GM12878 (cell line): Measurements from ENCODE around the gene ATG9A. TPM values are rescaled to one million over a fixed set of nuclear protein-coding genes. Genes with fewer than 3 reads are reported as not detected.

Source experiments
- ASH2L ChIP-seq: fragments of 300-600, 200-600 bp; sonication (generic); IDR thresholded peaks from 2 replicates; pipeline ENCODE4 v1.6.1; 2017; ENCODE audit warnings: low read depth, mild to moderate bottlenecking, borderline replicate concordance
- ATF7 ChIP-seq: fragments of 450-650 bp; IDR thresholded peaks from 2 replicates; pipeline ENCODE4 v1.6.1; 2016; ENCODE audit warnings: low read depth, mild to moderate bottlenecking
- BCL11A ChIP-seq: IDR thresholded peaks from 2 replicates; pipeline ENCODE4 v1.6.1; 2011; ENCODE audit warnings: low read depth, low read length
- DPF2 ChIP-seq: fragments of 450-650 bp; IDR thresholded peaks from 2 replicates; pipeline ENCODE4 v1.6.1; 2017; ENCODE audit warnings: mild to moderate bottlenecking
- ESRRA ChIP-seq: IDR thresholded peaks from 2 replicates; pipeline ENCODE4 v1.6.1; 2012; ENCODE audit warnings: mild to moderate bottlenecking, low read length, improper control_type of control experiment
- HDGF ChIP-seq: fragments of 450-650 bp; IDR thresholded peaks from 2 replicates; pipeline ENCODE4 v1.6.1; 2016; ENCODE audit warnings: antibody characterized with exemption
- IKZF2 ChIP-seq, 2 experiments: fragments of 450-650 bp; IDR thresholded peaks; 2 replicates each; pipeline ENCODE4 v1.6.1; 2017; ENCODE audit warnings: mild to moderate bottlenecking in 2 of 2, moderate library complexity in 2 of 2
- MEF2B ChIP-seq: fragments of 450-650 bp; IDR thresholded peaks from 2 replicates; pipeline ENCODE4 v1.6.1; 2018; ENCODE audit warnings: mild to moderate bottlenecking, moderate library complexity; ENCODE audit not compliant: partially characterized antibody, poor library complexity, severe bottlenecking
- STAT3 ChIP-seq: IDR thresholded peaks from 2 replicates; pipeline ENCODE4 v1.6.1; 2011; ENCODE audit warnings: low read depth, low read length, improper control_type of control experiment
- WRNIP1 ChIP-seq: IDR thresholded peaks from 2 replicates; pipeline ENCODE4 v1.6.1; 2011; ENCODE audit warnings: low read depth, low read length, improper control_type of control experiment, borderline replicate concordance
- ZNF274 ChIP-seq: IDR thresholded peaks from one replicate; pipeline ENCODE4 v1.8.0; 2011; ENCODE audit not compliant: insufficient read length, insufficient read depth
- polyA plus RNA-seq, 11 experiments: library from polyadenylated mRNA; depleted of rRNA in 4 of 11; unstranded in 6 of 11; stranded (reverse) in 5 of 11; fragments of >200 nt; fragmentation: Nextera tagmentation in 4 of 11; fragmentation: Illumina TruSeq in 1 of 11; extraction: Ambion mirVana in 4 of 11; extraction: Trizol in 1 of 11; gene quantifications; 1 replicate in 1 of 11; 2 replicates in 10 of 11; pipeline versions ENCODE4 v1.2.1 to v1.2.3, GENCODE V29; 2011 to 2016; ENCODE audit warnings: inconsistent platforms in 2 of 11, missing spikeins in 2 of 11, low read depth in 1 of 11
- total RNA-seq, 4 experiments: library from RNA; depleted of rRNA in 3 of 4; stranded (reverse); fragments of >200 nt in 3 of 4; fragmentation: Illumina TruSeq in 1 of 4; extraction: Trizol in 1 of 4; gene quantifications; 2 replicates each; pipeline versions ENCODE4 v1.2.1 to v1.2.3, GENCODE V29; 2013 to 2021
- TF ChIP-seq, protein P1 (sequence below): IDR thresholded peaks from 2 replicates; pipeline ENCODE4 v1.6.1; 2012; ENCODE audit warnings: low read depth, low read length, improper control_type of control experiment
- TF ChIP-seq, protein P2 (sequence below): fragments of 450-650 bp; IDR thresholded peaks from 2 replicates; pipeline ENCODE4 v1.6.1; 2017; ENCODE audit warnings: borderline replicate concordance
- TF ChIP-seq, protein P3 (sequence below): IDR thresholded peaks from 2 replicates; pipeline ENCODE4 v1.6.1; 2011; ENCODE audit warnings: mild to moderate bottlenecking, low read depth, low read length, moderate library complexity; ENCODE audit not compliant: insufficient replicate concordance
- TF ChIP-seq, protein P4 (sequence below): fragments of 450-650 bp; IDR thresholded peaks from 2 replicates; pipeline ENCODE4 v1.6.1; 2016; ENCODE audit warnings: mild to moderate bottlenecking, moderate library complexity, borderline replicate concordance
- TF ChIP-seq, protein P5 (sequence below), 3 experiments: IDR thresholded peaks in 2 of 3; conservative IDR thresholded peaks in 1 of 3; 2 replicates each; pipeline ENCODE4 v1.5.1; 2011; ENCODE audit warnings: low read depth in 3 of 3, low read length in 3 of 3, mild to moderate bottlenecking in 3 of 3, control low read depth in 2 of 3, moderate library complexity in 2 of 3, inconsistent platforms in 1 of 3, mixed read lengths in 1 of 3; ENCODE audit not compliant: control insufficient read depth in 2 of 3, insufficient read depth in 1 of 3; ENCODE audit errors: extremely low read depth in 1 of 3
- TF ChIP-seq, protein P6 (sequence below): IDR thresholded peaks from 2 replicates; pipeline ENCODE4 v1.6.1; 2011; ENCODE audit warnings: borderline replicate concordance, low read depth, mild to moderate bottlenecking, moderate library complexity, low read length; ENCODE audit not compliant: insufficient read depth, poor library complexity, severe bottlenecking

ATG9A gene
- total and polyA plus RNA-seq, 10 of the 15 experiments (the other 5 are each of a cell fraction or from before 2014, with no cell fraction given) = 0.16 to 37.5 (median 14.6) TPM; not detected in 1

DNA sequence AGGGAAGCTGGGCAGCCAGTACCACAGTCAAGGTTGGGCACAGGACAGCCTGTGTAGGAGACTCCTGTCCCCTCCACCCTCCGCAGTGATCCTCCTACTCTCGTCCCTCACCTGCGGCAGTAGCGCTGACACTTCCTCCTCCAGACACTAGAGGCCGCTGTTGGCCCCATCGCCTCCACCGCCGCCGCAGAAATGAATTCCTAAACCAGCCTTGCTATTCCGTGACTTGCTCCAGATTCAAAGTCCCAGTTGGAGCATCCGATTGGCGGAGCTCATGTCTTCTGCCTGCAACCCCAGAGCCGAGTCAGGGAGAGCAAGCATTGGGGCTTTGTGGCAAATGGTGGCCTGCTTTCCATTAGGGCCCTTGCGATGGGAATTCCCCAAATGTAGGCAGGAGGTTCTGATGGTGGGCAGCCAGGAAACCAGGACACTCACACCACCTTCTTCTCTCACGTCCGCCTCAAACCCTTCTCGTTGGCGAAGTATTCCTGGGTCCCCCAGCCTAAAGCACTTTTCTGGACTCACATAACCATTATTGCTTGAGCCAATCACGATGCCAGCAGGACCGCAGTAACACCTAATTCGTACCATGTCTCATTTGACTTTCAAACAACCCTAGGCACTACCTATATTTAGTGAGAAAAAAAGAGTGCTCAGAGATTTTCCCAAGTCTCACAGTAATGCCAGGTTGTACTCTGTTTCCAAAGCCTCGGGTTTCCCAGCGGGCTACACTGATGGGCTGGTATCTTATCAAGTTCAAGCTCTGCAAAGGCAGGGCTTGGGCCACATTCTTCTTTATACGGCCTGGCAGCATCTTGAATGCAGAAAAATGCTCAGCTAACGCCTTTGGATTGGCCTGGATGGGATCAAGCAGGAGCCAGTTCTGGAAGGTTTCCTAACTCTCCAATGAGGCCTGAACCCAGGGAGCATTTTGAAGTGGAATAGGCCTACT, 48.5 kb upstream of the ATG9A start (continued):
- TF ChIP-seq ASH2L = no peak
- TF ChIP-seq STAT3 = no peak
- TF ChIP-seq, protein P1, sequence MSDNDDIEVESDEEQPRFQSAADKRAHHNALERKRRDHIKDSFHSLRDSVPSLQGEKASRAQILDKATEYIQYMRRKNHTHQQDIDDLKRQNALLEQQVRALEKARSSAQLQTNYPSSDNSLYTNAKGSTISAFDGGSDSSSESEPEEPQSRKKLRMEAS = no peak
- TF ChIP-seq ZNF274 = no peak
- no peak for TF ChIP-seq BCL11A
- TF ChIP-seq, protein P2, sequence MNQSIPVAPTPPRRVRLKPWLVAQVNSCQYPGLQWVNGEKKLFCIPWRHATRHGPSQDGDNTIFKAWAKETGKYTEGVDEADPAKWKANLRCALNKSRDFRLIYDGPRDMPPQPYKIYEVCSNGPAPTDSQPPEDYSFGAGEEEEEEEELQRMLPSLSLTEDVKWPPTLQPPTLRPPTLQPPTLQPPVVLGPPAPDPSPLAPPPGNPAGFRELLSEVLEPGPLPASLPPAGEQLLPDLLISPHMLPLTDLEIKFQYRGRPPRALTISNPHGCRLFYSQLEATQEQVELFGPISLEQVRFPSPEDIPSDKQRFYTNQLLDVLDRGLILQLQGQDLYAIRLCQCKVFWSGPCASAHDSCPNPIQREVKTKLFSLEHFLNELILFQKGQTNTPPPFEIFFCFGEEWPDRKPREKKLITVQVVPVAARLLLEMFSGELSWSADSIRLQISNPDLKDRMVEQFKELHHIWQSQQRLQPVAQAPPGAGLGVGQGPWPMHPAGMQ = no peak
- no peak for TF ChIP-seq WRNIP1
- TF ChIP-seq MEF2B = peak; percentile 6
- TF ChIP-seq, protein P3, sequence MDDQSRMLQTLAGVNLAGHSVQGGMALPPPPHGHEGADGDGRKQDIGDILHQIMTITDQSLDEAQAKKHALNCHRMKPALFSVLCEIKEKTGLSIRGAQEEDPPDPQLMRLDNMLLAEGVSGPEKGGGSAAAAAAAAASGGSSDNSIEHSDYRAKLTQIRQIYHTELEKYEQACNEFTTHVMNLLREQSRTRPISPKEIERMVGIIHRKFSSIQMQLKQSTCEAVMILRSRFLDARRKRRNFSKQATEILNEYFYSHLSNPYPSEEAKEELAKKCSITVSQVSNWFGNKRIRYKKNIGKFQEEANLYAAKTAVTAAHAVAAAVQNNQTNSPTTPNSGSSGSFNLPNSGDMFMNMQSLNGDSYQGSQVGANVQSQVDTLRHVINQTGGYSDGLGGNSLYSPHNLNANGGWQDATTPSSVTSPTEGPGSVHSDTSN = no peak
- peak; percentile 85; the same call in 1 of the 2 replicates for TF ChIP-seq HDGF
- TF ChIP-seq ESRRA = peak; percentile 82; the same call in 1 of the 2 replicates
- TF ChIP-seq ATF7 = peak; percentile 22; the same call in 1 of the 2 replicates
- TF ChIP-seq, protein P4, sequence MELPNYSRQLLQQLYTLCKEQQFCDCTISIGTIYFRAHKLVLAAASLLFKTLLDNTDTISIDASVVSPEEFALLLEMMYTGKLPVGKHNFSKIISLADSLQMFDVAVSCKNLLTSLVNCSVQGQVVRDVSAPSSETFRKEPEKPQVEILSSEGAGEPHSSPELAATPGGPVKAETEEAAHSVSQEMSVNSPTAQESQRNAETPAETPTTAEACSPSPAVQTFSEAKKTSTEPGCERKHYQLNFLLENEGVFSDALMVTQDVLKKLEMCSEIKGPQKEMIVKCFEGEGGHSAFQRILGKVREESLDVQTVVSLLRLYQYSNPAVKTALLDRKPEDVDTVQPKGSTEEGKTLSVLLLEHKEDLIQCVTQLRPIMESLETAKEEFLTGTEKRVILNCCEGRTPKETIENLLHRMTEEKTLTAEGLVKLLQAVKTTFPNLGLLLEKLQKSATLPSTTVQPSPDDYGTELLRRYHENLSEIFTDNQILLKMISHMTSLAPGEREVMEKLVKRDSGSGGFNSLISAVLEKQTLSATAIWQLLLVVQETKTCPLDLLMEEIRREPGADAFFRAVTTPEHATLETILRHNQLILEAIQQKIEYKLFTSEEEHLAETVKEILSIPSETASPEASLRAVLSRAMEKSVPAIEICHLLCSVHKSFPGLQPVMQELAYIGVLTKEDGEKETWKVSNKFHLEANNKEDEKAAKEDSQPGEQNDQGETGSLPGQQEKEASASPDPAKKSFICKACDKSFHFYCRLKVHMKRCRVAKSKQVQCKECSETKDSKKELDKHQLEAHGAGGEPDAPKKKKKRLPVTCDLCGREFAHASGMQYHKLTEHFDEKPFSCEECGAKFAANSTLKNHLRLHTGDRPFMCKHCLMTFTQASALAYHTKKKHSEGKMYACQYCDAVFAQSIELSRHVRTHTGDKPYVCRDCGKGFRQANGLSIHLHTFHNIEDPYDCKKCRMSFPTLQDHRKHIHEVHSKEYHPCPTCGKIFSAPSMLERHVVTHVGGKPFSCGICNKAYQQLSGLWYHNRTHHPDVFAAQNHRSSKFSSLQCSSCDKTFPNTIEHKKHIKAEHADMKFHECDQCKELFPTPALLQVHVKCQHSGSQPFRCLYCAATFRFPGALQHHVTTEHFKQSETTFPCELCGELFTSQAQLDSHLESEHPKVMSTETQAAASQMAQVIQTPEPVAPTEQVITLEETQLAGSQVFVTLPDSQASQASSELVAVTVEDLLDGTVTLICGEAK = no peak
- peak; percentile 69 for TF ChIP-seq DPF2
- TF ChIP-seq, protein P5, sequence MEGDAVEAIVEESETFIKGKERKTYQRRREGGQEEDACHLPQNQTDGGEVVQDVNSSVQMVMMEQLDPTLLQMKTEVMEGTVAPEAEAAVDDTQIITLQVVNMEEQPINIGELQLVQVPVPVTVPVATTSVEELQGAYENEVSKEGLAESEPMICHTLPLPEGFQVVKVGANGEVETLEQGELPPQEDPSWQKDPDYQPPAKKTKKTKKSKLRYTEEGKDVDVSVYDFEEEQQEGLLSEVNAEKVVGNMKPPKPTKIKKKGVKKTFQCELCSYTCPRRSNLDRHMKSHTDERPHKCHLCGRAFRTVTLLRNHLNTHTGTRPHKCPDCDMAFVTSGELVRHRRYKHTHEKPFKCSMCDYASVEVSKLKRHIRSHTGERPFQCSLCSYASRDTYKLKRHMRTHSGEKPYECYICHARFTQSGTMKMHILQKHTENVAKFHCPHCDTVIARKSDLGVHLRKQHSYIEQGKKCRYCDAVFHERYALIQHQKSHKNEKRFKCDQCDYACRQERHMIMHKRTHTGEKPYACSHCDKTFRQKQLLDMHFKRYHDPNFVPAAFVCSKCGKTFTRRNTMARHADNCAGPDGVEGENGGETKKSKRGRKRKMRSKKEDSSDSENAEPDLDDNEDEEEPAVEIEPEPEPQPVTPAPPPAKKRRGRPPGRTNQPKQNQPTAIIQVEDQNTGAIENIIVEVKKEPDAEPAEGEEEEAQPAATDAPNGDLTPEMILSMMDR (IDR thresholded peaks at IDR 0.05 in 2 of 3, conservative IDR thresholded peaks at IDR 0.05 in 1 of 3; ENCODE audit: control insufficient read depth in 2 of 3, extremely low read depth in 1 of 3, insufficient read depth in 1 of 3, low read depth in 3 of 3, low read length in 3 of 3) = peak; percentile 95 to 99 (median 98)
- TF ChIP-seq IKZF2 (IDR thresholded peaks at IDR 0.05) = peak; percentile 90 to 93
- TF ChIP-seq, protein P6, sequence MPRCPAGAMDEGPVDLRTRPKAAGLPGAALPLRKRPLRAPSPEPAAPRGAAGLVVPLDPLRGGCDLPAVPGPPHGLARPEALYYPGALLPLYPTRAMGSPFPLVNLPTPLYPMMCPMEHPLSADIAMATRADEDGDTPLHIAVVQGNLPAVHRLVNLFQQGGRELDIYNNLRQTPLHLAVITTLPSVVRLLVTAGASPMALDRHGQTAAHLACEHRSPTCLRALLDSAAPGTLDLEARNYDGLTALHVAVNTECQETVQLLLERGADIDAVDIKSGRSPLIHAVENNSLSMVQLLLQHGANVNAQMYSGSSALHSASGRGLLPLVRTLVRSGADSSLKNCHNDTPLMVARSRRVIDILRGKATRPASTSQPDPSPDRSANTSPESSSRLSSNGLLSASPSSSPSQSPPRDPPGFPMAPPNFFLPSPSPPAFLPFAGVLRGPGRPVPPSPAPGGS = no peak
